Neuronal stem cell (in vitro differentiated cells): ENCODE measurements around the gene IGLL5.

Source experiments
- DNase-seq: peaks from one replicate; pipeline ENCODE4 v3.0.0-alpha.2; 2013; ENCODE audit warnings: low spot score
- H2AFZ ChIP-seq: one replicate; pipeline ENCODE4 v1.6.1; 2013; ENCODE audit warnings: mild to moderate bottlenecking, low read length, inconsistent platforms
- H2AK5ac ChIP-seq: 2 replicates; pipeline ENCODE4 v1.6.1; 2013; ENCODE audit warnings: low read depth, mild to moderate bottlenecking, inconsistent platforms, low read length, moderate library complexity, mixed read lengths
- H2BK120ac ChIP-seq: 2 replicates; pipeline ENCODE4 v1.6.1; 2013; ENCODE audit warnings: low read depth, mild to moderate bottlenecking, inconsistent platforms, low read length, moderate library complexity, mixed read lengths
- H2BK12ac ChIP-seq: one replicate; pipeline ENCODE4 v1.6.1; 2013; ENCODE audit warnings: low read length, inconsistent platforms
- H2BK15ac ChIP-seq: 2 replicates; pipeline ENCODE4 v1.6.1; 2013; ENCODE audit warnings: mild to moderate bottlenecking, low read length, inconsistent platforms, mixed read lengths
- H2BK5ac ChIP-seq: one replicate; pipeline ENCODE4 v1.6.1; 2013; ENCODE audit warnings: inconsistent platforms, mild to moderate bottlenecking, low read length, moderate library complexity
- H3K14ac ChIP-seq: one replicate; pipeline ENCODE4 v1.6.1; 2013; ENCODE audit warnings: low read length, inconsistent platforms
- H3K18ac ChIP-seq: 2 replicates; pipeline ENCODE4 v1.6.1; 2013; ENCODE audit warnings: low read length, inconsistent platforms
- H3K23ac ChIP-seq: 2 replicates; pipeline ENCODE4 v1.6.1; 2013; ENCODE audit warnings: low read depth, mild to moderate bottlenecking, mixed read lengths, low read length, inconsistent platforms; ENCODE audit not compliant: poor library complexity
- H3K27ac ChIP-seq: replicated peaks from 3 replicates; pipeline ENCODE4 v1.5.1; 2013; ENCODE audit warnings: low read length, inconsistent platforms
- H3K27me3 ChIP-seq, 3 experiments: 2 replicates each; pipeline ENCODE4 v1.6.1; 2013; ENCODE audit warnings: low read length in 3 of 3, mild to moderate bottlenecking in 2 of 3, inconsistent platforms in 1 of 3, low read depth in 1 of 3, mixed read lengths in 1 of 3, moderate library complexity in 1 of 3; ENCODE audit not compliant: control insufficient read depth in 3 of 3, insufficient read depth in 3 of 3
- H3K36me3 ChIP-seq, 2 donors: replicated peaks in 1 of 2; 2 replicates each; pipeline ENCODE4 v1.6.1; 2013; ENCODE audit warnings: low read length in 2 of 2; ENCODE audit not compliant: control insufficient read depth in 2 of 2, insufficient read depth in 2 of 2
- H3K4ac ChIP-seq: 2 replicates; pipeline ENCODE4 v1.6.1; 2013; ENCODE audit warnings: inconsistent platforms, mild to moderate bottlenecking, low read length, moderate library complexity
- H3K4me1 ChIP-seq, 2 donors: 1 replicate in 1 of 2; 2 replicates in 1 of 2; pipeline ENCODE4 v1.6.1; 2013; ENCODE audit warnings: low read length in 2 of 2, low read depth in 1 of 2; ENCODE audit not compliant: control insufficient read depth in 2 of 2, insufficient read depth in 1 of 2
- H3K4me2 ChIP-seq: one replicate; pipeline ENCODE4 v1.6.1; 2013; ENCODE audit warnings: mild to moderate bottlenecking, low read length, inconsistent platforms; ENCODE audit not compliant: insufficient read depth, poor library complexity, severe bottlenecking
- H3K4me3 ChIP-seq, 2 donors: 2 replicates each; pipeline ENCODE4 v1.5.1; 2013; ENCODE audit warnings: low read length in 2 of 2, mild to moderate bottlenecking in 2 of 2, inconsistent platforms in 1 of 2, moderate library complexity in 1 of 2
- H3K79me1 ChIP-seq: one replicate; pipeline ENCODE4 v1.6.1; 2013; ENCODE audit warnings: low read depth, mild to moderate bottlenecking, inconsistent platforms, low read length, moderate library complexity
- H3K9ac ChIP-seq: one replicate; pipeline ENCODE4 v1.6.1; 2013; ENCODE audit warnings: mild to moderate bottlenecking, low read depth, low read length, inconsistent platforms; ENCODE audit not compliant: poor library complexity
- H3K9me3 ChIP-seq, 2 donors: replicated peaks in 1 of 2; 2 replicates each; pipeline versions ENCODE3 to v1.6.1; 2013; ENCODE audit warnings: low read length in 2 of 2, mild to moderate bottlenecking in 2 of 2, inconsistent platforms in 1 of 2, low read depth in 1 of 2, mixed read lengths in 1 of 2, moderate library complexity in 1 of 2; ENCODE audit not compliant: control insufficient read depth in 2 of 2, insufficient read depth in 1 of 2
- H4K8ac ChIP-seq: one replicate; pipeline ENCODE4 v1.6.1; 2013; ENCODE audit warnings: low read depth, mild to moderate bottlenecking, inconsistent platforms, low read length, moderate library complexity
- H4K91ac ChIP-seq: one replicate; pipeline ENCODE4 v1.6.1; 2013; ENCODE audit warnings: low read length, low read depth, mild to moderate bottlenecking, inconsistent platforms; ENCODE audit not compliant: poor library complexity
- WGBS, 2 donors: extraction: QIAGEN DNeasy Blood & Tissue Kit; methylation state at CpG; one replicate each; pipeline ENCODE4 v1.1.7; 2013; ENCODE audit warnings: missing lambda C conversion rate in 2 of 2, mixed read lengths in 1 of 2; ENCODE audit not compliant: insufficient read length in 2 of 2, insufficient replicate concordance in 1 of 2; ENCODE audit errors: extremely low coverage in 2 of 2; 5-methylcytosine and 5-hydroxymethylcytosine counted together

The IGLL5 gene

DNA sequence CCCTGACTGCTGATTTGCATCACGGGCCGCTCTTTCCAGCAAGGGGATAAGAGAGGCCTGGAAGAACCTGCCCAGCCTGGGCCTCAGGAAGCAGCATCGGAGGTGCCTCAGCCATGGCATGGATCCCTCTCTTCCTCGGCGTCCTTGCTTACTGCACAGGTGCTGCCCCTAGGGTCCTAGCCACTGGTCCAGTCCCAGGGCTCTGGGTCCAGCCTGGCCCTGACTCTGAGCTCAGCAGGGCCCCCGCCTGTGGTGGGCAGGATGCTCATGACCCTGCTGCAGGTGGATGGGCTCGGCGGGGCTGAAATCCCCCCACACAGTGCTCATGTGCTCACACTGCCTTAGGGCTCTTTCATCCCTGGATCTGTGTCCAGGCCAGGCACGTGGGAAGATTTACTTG, 7.0 kb upstream of the IGLL5 start:
- no peak overlapping the region for H3K27ac ChIP-seq
- peak overlapping the region; percentile 77 for H3K14ac ChIP-seq
- H3K9me3 ChIP-seq, result no peaks in the 10 kb centered on the region
- no peak overlapping the region for H2BK120ac ChIP-seq
- no peak overlapping the region for H4K8ac ChIP-seq
- no peak overlapping the region for H4K91ac ChIP-seq
- WGBS, 2 donors, result no CpG with 5 or more reads among the region's 9 CpGs
- H3K23ac ChIP-seq, result peak overlapping the region; percentile 26
- H3K79me1 ChIP-seq, result no peaks in the 10 kb centered on the region
- no peak overlapping the region for H2BK15ac ChIP-seq
- no peak for DNase-seq
- H2AK5ac ChIP-seq, result no peak overlapping the region
- H3K9ac ChIP-seq, result no peak overlapping the region
- no peak overlapping the region for H3K18ac ChIP-seq
- H2BK12ac ChIP-seq, result no peak overlapping the region
- H3K4me3 ChIP-seq, result no peak overlapping the region
- H3K4ac ChIP-seq, result no peak overlapping the region
- H3K27me3 ChIP-seq, result no peaks in the 10 kb centered on the region
- H3K4me2 ChIP-seq, result no peak overlapping the region
- H3K36me3 ChIP-seq, result no peaks in the 10 kb centered on the region
- no peak overlapping the region for H2AFZ ChIP-seq
- H2BK5ac ChIP-seq, result no peak overlapping the region
- no peaks in the 10 kb centered on the region for H3K4me1 ChIP-seq

DNA sequence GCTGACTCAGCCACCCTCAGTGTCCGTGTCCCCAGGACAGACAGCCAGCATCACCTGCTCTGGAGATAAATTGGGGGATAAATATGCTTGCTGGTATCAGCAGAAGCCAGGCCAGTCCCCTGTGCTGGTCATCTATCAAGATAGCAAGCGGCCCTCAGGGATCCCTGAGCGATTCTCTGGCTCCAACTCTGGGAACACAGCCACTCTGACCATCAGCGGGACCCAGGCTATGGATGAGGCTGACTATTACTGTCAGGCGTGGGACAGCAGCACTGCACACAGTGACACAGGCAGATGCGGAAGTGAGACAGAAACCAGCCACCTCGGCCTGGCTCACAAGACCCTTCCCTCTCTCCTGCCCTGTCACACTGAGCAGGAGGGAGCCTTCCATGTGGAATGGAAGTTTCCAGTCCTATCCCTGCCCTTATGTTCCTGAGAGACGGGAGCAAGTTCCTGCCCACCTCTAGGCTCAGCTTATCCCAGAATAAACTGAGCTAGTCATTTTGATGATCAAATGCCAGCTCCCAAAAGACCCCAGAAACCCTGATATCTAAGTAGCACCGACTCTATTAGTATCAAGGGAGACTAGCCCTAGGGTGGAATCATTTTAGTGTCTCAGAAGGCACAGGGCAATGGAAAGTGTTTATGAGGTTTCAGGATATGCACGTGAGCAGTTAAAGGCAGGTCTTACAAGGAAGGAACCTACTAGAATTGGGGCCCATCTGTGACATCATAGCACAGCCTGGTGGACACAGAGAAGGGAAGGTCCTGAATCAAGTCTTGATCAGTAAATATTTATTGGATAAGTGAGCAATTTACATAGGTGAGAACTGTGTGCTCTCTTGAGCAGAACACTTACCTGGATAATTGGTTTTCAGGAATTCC, 6.3 kb upstream of the IGLL5 start:
- Histone ChIP-seq H4K8ac (no peak overlapping the region), H3K18ac (no peak overlapping the region), H3K4me2 (no peak overlapping the region), H2BK15ac (no peak overlapping the region), H3K4me3 (no peak overlapping the region), H2AK5ac (no peak overlapping the region), H2BK5ac (no peak overlapping the region), H3K27me3 (no peaks in the 10 kb centered on the region), H3K14ac (no peak overlapping the region), H3K9ac (no peak overlapping the region), H3K4me1 (no peaks in the 10 kb centered on the region), H3K27ac (no peak overlapping the region), H3K79me1 (no peaks in the 10 kb centered on the region), H2AFZ (no peak overlapping the region), H3K23ac (peak overlapping the region; percentile 26), H3K4ac (no peak overlapping the region), H4K91ac (no peak overlapping the region), H2BK120ac (no peak overlapping the region), H3K9me3 (no peaks in the 10 kb centered on the region), H2BK12ac (no peak overlapping the region), H3K36me3 (no peaks in the 10 kb centered on the region)
- WGBS, 2 donors, result no CpG with 5 or more reads among the region's 10 CpGs
- no peak for DNase-seq

DNA sequence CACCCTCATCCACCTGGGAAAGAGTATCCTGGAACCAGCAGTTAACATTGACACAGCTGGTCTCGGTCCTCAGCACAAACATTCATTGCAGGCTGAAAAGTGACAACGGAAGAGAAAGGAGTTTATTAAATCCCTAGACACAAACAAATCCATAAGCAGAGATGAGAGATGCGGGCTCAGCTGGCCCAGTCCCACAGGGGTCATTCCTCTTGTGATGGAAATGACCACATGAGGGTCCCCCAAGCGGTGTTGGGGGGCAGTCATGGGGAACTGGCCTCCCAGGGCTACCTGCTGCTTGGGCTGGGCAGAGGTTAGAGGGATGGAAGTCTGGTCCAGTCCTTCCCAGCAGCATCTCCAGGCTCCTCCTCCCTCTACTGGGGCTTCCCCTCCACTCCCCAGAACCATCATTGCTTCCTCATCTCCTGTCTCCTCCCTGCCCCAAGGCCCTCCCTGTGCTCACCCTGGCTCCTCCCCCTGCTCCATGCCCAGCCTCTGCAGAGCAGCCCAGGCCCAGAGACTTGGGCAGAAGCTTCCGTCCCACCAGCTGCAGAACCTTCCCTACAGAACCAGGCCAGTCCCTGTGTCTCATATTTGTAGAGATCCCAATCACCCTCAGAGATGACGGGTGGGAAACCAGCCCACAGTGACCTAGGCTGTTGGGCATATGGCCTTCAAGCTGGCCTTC, 5.4 kb upstream of the IGLL5 start:
- no peak overlapping the region for H3K4me3 ChIP-seq
- H3K4ac ChIP-seq, result no peak overlapping the region
- H3K9me3 ChIP-seq, result no peaks in the 10 kb centered on the region
- WGBS, 2 donors, result no CpG with 5 or more reads among the region's 6 CpGs
- H3K4me1 ChIP-seq, result no peaks in the 10 kb centered on the region
- no peak overlapping the region for H2BK15ac ChIP-seq
- H3K18ac ChIP-seq, result no peak overlapping the region
- no peaks in the 10 kb centered on the region for H3K36me3 ChIP-seq
- peak overlapping the region; percentile 25 for H3K23ac ChIP-seq
- H3K27me3 ChIP-seq, result no peaks in the 10 kb centered on the region
- no peak overlapping the region for H4K8ac ChIP-seq
- H2BK5ac ChIP-seq, result no peak overlapping the region
- no peak overlapping the region for H2BK120ac ChIP-seq
- H3K79me1 ChIP-seq, result no peaks in the 10 kb centered on the region
- no peak overlapping the region for H3K9ac ChIP-seq
- H3K14ac ChIP-seq, result peak overlapping the region; percentile 73
- H2BK12ac ChIP-seq, result peak overlapping the region; percentile 52
- H2AFZ ChIP-seq, result no peak overlapping the region
- H2AK5ac ChIP-seq, result no peak overlapping the region
- H3K4me2 ChIP-seq, result no peak overlapping the region
- no peak overlapping the region for H3K27ac ChIP-seq
- no peak overlapping the region for H4K91ac ChIP-seq
- DNase-seq, result no peak

DNA sequence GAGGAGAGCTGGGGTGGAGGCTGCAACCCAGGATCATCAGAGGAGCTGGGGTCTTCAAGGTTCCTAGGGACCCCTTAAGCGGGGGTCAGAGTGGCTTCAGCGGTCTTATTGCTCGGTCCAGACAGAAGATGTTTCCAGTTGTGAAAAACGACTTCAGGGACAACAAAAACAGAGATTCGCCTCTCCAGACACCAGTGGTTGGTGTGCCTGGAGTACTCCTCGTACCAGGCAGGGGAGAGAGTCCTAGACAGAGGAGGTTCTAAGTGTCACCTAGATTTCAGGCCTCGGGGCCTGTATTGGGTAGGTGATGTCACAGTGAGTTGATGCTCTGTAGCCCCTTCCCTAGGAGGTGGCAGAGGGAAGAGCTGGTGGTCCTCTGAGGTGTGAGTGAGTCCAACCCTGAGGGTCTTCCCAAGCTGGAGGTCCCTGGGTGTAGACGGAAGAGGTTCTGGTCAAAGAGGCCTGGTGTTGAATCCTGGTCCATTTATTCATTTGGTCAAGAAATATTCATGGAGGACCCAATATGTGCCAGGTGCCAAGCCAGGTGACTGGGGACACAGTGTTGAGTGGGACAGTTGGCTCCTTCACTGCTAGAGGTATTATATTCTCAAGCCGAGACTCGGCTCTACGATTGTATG, 4.4 kb upstream of the IGLL5 start:
- Histone ChIP-seq H2BK5ac (no peak overlapping the region), H3K4me3 (no peak overlapping the region), H3K36me3 (no peaks in the 10 kb centered on the region), H3K27ac (no peak overlapping the region), H3K9me3 (no peaks in the 10 kb centered on the region), H3K23ac (no peak overlapping the region), H2BK15ac (no peak overlapping the region), H3K27me3 (no peaks in the 10 kb centered on the region), H3K9ac (no peak overlapping the region), H2BK12ac (no peak overlapping the region), H3K4ac (no peak overlapping the region), H3K4me2 (no peak overlapping the region), H3K79me1 (no peaks in the 10 kb centered on the region), H2AFZ (no peak overlapping the region), H2AK5ac (no peak overlapping the region), H2BK120ac (no peak overlapping the region), H4K91ac (no peak overlapping the region), H3K4me1 (no peaks in the 10 kb centered on the region), H3K18ac (no peak overlapping the region), H3K14ac (no peak overlapping the region), H4K8ac (no peak overlapping the region)
- WGBS, 2 donors, result no CpG with 5 or more reads among the region's 11 CpGs
- DNase-seq, result no peak
